PC-9 (cell line): ENCODE measurements around the gene SNX33.

ENCODE experiments used
- CTCF ChIP-seq: fragments of 200-600 bp; sonication (generic); conservative IDR thresholded peaks from 2 replicates; pipeline ENCODE4 v1.6.1; 2017; ENCODE audit warnings: mixed run types, antibody characterized with exemption, mild to moderate bottlenecking, moderate library complexity
- EZH2 ChIP-seq: fragments of 200-600 bp; sonication (generic); IDR thresholded peaks from 2 replicates; pipeline ENCODE4 v1.8.0; 2017; ENCODE audit warnings: antibody characterized with exemption, low read depth

GRCh38 chr15:75606711-75607699 lies 40.7 kb upstream of the SNX33 start:
- no peak for TF ChIP-seq EZH2
- TF ChIP-seq CTCF, result no peak
